Prostate gland (tissue), 2 donors: ENCODE data around the gene SHISA6.

Experiments used
- POLR2A ChIP-seq: fragments of 450-650 bp; IDR thresholded peaks from one replicate; pipeline ENCODE4 v1.6.1; 2016; ENCODE audit warnings: antibody characterized with exemption, mild to moderate bottlenecking
- POLR2AphosphoS5 ChIP-seq: sonication (generic); formaldehyde crosslinking; IDR thresholded peaks from one replicate; pipeline ENCODE4 v1.6.1; 2017; ENCODE audit warnings: antibody characterized with exemption
- TF ChIP-seq, protein P1 (sequence below), 4 experiments: fragments of 200-600 bp in 2 of 4; fragments of 450-650 bp in 2 of 4; sonication (generic) in 2 of 4; IDR thresholded peaks; 1 replicate in 3 of 4; 2 replicates in 1 of 4; pipeline ENCODE4 v1.5.1; 2016 to 2019; ENCODE audit warnings: antibody characterized with exemption in 4 of 4, mild to moderate bottlenecking in 2 of 4, moderate library complexity in 2 of 4

DNA sequence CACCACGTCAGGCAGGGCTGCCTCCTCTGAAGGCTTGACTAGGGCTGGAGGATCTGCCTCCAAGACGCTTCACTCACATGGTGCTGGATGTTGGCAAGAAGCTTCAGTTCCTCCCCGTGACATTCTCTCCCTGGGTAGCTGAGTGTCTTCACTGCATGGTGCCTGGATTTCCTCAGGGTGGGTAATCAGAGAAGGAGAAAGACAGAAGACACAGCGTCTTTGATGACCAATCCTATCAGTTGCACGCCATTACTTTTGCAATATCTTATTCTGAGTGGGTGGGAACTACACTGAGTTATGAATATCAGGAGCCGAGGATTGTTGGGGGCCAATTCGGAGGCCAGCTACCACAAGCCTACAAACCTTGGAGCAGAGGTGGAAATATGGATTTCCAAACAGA is 139.7 kb downstream of the SHISA6 start:
- TF ChIP-seq POLR2A, result no peak
- TF ChIP-seq, protein P1, sequence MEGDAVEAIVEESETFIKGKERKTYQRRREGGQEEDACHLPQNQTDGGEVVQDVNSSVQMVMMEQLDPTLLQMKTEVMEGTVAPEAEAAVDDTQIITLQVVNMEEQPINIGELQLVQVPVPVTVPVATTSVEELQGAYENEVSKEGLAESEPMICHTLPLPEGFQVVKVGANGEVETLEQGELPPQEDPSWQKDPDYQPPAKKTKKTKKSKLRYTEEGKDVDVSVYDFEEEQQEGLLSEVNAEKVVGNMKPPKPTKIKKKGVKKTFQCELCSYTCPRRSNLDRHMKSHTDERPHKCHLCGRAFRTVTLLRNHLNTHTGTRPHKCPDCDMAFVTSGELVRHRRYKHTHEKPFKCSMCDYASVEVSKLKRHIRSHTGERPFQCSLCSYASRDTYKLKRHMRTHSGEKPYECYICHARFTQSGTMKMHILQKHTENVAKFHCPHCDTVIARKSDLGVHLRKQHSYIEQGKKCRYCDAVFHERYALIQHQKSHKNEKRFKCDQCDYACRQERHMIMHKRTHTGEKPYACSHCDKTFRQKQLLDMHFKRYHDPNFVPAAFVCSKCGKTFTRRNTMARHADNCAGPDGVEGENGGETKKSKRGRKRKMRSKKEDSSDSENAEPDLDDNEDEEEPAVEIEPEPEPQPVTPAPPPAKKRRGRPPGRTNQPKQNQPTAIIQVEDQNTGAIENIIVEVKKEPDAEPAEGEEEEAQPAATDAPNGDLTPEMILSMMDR (IDR thresholded peaks at IDR 0.05), result no peak
- TF ChIP-seq POLR2AphosphoS5, result no peak
